ENCODE results near the gene CHGA. TPM values are rescaled to one million over a fixed set of nuclear protein-coding genes. Genes with fewer than 3 reads are reported as not detected.

Gene CHGA
- total and polyA plus RNA-seq, 2 of the 8 experiments (the other 6 are each of a cell fraction or from before 2014, with no cell fraction given), result 17.5 to 28.2 TPM

GRCh38 chr14:92965281-92965680 lies 42.3 kb downstream of the CHGA start:
- Histone ChIP-seq H3K56ac (replicated peaks; ENCODE audit: insufficient read length, low read depth, low read length) (no peak overlapping the region), H3K79me2 (ENCODE audit: control insufficient read depth in 1 of 2, insufficient read depth in 2 of 2, low read length in 2 of 2) (peaks cover 0 to 42% of the 10 kb centered on the region in 2 experiments; a peak in 2 of 4 replicates), H2BK120ac (replicated peaks; ENCODE audit: low read depth, low read length) (no peak overlapping the region), H3K27ac (ENCODE audit: low read depth, low read length) (no peak overlapping the region), H3K27me3 (replicated peaks in 1 of 4; ENCODE audit: control insufficient read depth in 3 of 4, extremely low read depth in 1 of 4, insufficient read depth in 3 of 4, low read length in 3 of 4) (no peaks in the 10 kb centered on the region), H3K9ac (replicated peaks in 1 of 4; ENCODE audit: extremely low read depth in 1 of 4, low read depth in 3 of 4, low read length in 3 of 4) (no peak overlapping the region), H3K9me3 (ENCODE audit: insufficient read depth in 2 of 2, low read depth in 1 of 2, low read length in 1 of 2) (no peaks in the 10 kb centered on the region; a peak in 1 of 4 replicates), H4K91ac (replicated peaks; ENCODE audit: insufficient read length, low read length) (no peak overlapping the region), H3K23me2 (ENCODE audit: low read depth, low read length) (no peaks in the 10 kb centered on the region), H3K36me3 (ENCODE audit: control insufficient read depth in 2 of 4, insufficient read depth in 4 of 4, low read length in 3 of 4) (no peaks in the 10 kb centered on the region; a peak in 3 of 8 replicates), H3K79me1 (ENCODE audit: low read depth, low read length) (peaks cover 2% of the 10 kb centered on the region; the same call in 1 of the 2 replicates), H2AFZ (ENCODE audit: low read length) (no peak overlapping the region), H3K18ac (ENCODE audit: extremely low read depth, low read length) (no peak overlapping the region), H3K23ac (ENCODE audit: insufficient read length) (no peak overlapping the region), H3K4ac (replicated peaks; ENCODE audit: insufficient read length, low read depth, low read length) (no peak overlapping the region), H4K20me1 (replicated peaks in 1 of 2; ENCODE audit: control insufficient read depth in 1 of 2, insufficient read depth in 2 of 2, low read length in 2 of 2) (peaks cover 5 to 18% of the 10 kb centered on the region in 2 experiments), H2BK20ac (ENCODE audit: low read length) (no peak overlapping the region), H4K8ac (ENCODE audit: extremely low read depth, insufficient read depth, low read length) (no peak overlapping the region), H4K5ac (ENCODE audit: insufficient read length, low read depth, low read length) (no peak overlapping the region), H3K4me3 (ENCODE audit: extremely low read depth in 1 of 4, insufficient read depth in 2 of 4, low read depth in 3 of 4, low read length in 4 of 4) (no peak overlapping the region), H3K4me1 (replicated peaks in 1 of 4; ENCODE audit: control insufficient read depth in 3 of 4, insufficient read depth in 4 of 4, low read length in 3 of 4) (peaks cover 4 to 8% (median 6%) of the 10 kb centered on the region in 4 experiments; a peak in 6 of 7 replicates), H2BK12ac (ENCODE audit: low read depth, low read length) (no peak overlapping the region), H3K4me2 (ENCODE audit: insufficient read depth in 1 of 2, low read depth in 2 of 2, low read length in 2 of 2) (no peak overlapping the region), H2AK5ac (ENCODE audit: low read depth, low read length) (no peak overlapping the region), H2BK5ac (ENCODE audit: low read depth, low read length) (no peak overlapping the region), H2BK15ac (ENCODE audit: low read length) (no peak overlapping the region), H3K14ac (ENCODE audit: insufficient read length) (no peak overlapping the region)
- DNase-seq (ENCODE audit: low read depth in 1 of 2, low spot score in 2 of 2), result no peak
- ChIA-PET CTCF (ENCODE audit: partially characterized antibody) (interaction anchor here (0.9 to 5.5 kb wide), 8 partner anchors 9 to 174 kb away, joined by 3 to 31 read pairs (median 3); no protein-coding TSS in a partner anchor), POLR2A (ENCODE audit: partially characterized antibody) (interaction anchor here (1.1 kb wide), 1 partner anchor 148 kb away, joined by 3 read pairs; no protein-coding TSS in a partner anchor)
- 80% methylated on average over 1 of the region's 1 CpG; no CpG with 5 or more reads in 1 of the 2 experiments for WGBS, 2 experiments (ENCODE audit: extremely low coverage in 1 of 2, insufficient coverage in 1 of 2, insufficient read length in 1 of 2, insufficient replicate concordance in 2 of 2, low coverage in 1 of 2, low lambda C conversion rate in 2 of 2, missing lambda C conversion rate in 1 of 2)
- no peak for TF ChIP-seq TCF12 (IDR thresholded peaks at IDR 0.05; ENCODE audit: low read depth, low read length)
- FAIRE-seq, result no peak

Measured in H1 (cell line).